Urothelium cell line (cell line): ENCODE data around the gene SIL1.
A peak's percentile ranks its signal among the peaks of the same experiment; 100 is the strongest.
"Not testable (repeated sequence)": the region's sequence is repeated elsewhere in the genome, so short reads cannot be mapped to it uniquely, and the experiment has no call there.

Experiments used
- DNase-seq: peaks from one replicate; pipeline ENCODE4 v3.0.0; 2011; ENCODE audit warnings: low spot score, mixed read lengths
- FAIRE-seq: peaks from 2 replicates; lab custom pipeline; 2011; peaks lifted over from hg19 to GRCh38; lab: Jason Lieb, UNC

The SIL1 gene

GRCh38 chr5:139038613-139039305 is 159.4 kb downstream of the SIL1 start:
- DNase-seq (no peak), FAIRE-seq (no peak)

- DNase-seq (no peak), FAIRE-seq (no peak)
These were observed 160.4 kb downstream of the SIL1 start for GRCh38 chr5:139037732-139038131.

- FAIRE-seq, DNase-seq: not testable (repeated sequence)
These were observed 161.8 kb downstream of the SIL1 start for GRCh38 chr5:139036332-139036731.

- DNase-seq (no peak), FAIRE-seq (no peak)
These were observed 171.0 kb downstream of the SIL1 start for GRCh38 chr5:139027150-139027549.

- no peak for FAIRE-seq
- no peak for DNase-seq
These were observed 172.5 kb downstream of the SIL1 start for GRCh38 chr5:139025651-139026050.

GRCh38 chr5:139023286-139023685 is 174.9 kb downstream of the SIL1 start:
- FAIRE-seq (no peak), DNase-seq (no peak)

- FAIRE-seq (no peak), DNase-seq (no peak)
These were observed 175.6 kb downstream of the SIL1 start for GRCh38 chr5:139022528-139022927.

GRCh38 chr5:139021346-139021745 is 176.8 kb downstream of the SIL1 start:
- DNase-seq (no peak), FAIRE-seq (no peak)

GRCh38 chr5:139019880-139020279 is 178.3 kb downstream of the SIL1 start:
- DNase-seq: no peak
- FAIRE-seq: no peak

- FAIRE-seq (no peak), DNase-seq (no peak)
These were observed 179.0 kb downstream of the SIL1 start for GRCh38 chr5:139019211-139019610.

GRCh38 chr5:139017624-139018023 is 180.5 kb downstream of the SIL1 start:
- FAIRE-seq (no peak), DNase-seq (no peak)

GRCh38 chr5:139016186-139016585 is 182.0 kb downstream of the SIL1 start:
- FAIRE-seq (no peak), DNase-seq (no peak)

GRCh38 chr5:139014726-139015125 is 183.4 kb downstream of the SIL1 start:
- DNase-seq: peak; percentile 42
- FAIRE-seq: no peak

GRCh38 chr5:139012176-139012575 is 186.0 kb downstream of the SIL1 start:
- FAIRE-seq: no peak
- DNase-seq: no peak

- not testable (repeated sequence) for FAIRE-seq, DNase-seq
These were observed 187.0 kb downstream of the SIL1 start for GRCh38 chr5:139011156-139011555.

- no peak for FAIRE-seq
- DNase-seq: no peak
These were observed 193.5 kb downstream of the SIL1 start for GRCh38 chr5:139004374-139005307.

- FAIRE-seq: no peak
- no peak for DNase-seq
These were observed 198.5 kb downstream of the SIL1 start for GRCh38 chr5:138999674-139000073.

- FAIRE-seq (no peak), DNase-seq (no peak)
These were observed 199.6 kb downstream of the SIL1 start for GRCh38 chr5:138998521-138998920.

GRCh38 chr5:138996120-138996519 is 202.0 kb downstream of the SIL1 start:
- FAIRE-seq (no peak), DNase-seq (no peak)

- DNase-seq (no peak), FAIRE-seq (no peak)
These were observed 207.1 kb downstream of the SIL1 start for GRCh38 chr5:138990986-138991590.

- DNase-seq (no peak), FAIRE-seq (no peak)
These were observed 208.4 kb downstream of the SIL1 start for GRCh38 chr5:138989720-138990119.
